SK-N-SH (cell line): Measurements from ENCODE around the gene DYNLRB1.

Experiments
- GABPA ChIP-seq: IDR thresholded peaks from 2 replicates; pipeline ENCODE4 v1.4.0; 2012; ENCODE audit warnings: low read depth, mild to moderate bottlenecking
- JUND ChIP-seq: IDR thresholded peaks from 2 replicates; pipeline ENCODE4 v1.4.0; 2012
- NFIC ChIP-seq: IDR thresholded peaks from 2 replicates; pipeline ENCODE4 v1.4.0; 2012; ENCODE audit warnings: borderline replicate concordance
- POLR2AphosphoS5 ChIP-seq: IDR thresholded peaks from 2 replicates; pipeline ENCODE4 v1.6.1; 2012; ENCODE audit warnings: low read depth, low read length
- RAD21 ChIP-seq: IDR thresholded peaks from 2 replicates; pipeline ENCODE4 v1.6.1; 2012; ENCODE audit warnings: mild to moderate bottlenecking, low read length
- RCOR1 ChIP-seq: fragments of 150-350 bp; IDR thresholded peaks from 2 replicates; pipeline ENCODE4 v1.6.1; 2017; ENCODE audit warnings: antibody characterized with exemption, low read length
- SMC3 ChIP-seq: IDR thresholded peaks from 2 replicates; pipeline ENCODE4 v1.6.1; 2012; ENCODE audit warnings: low read depth, low read length, improper control_type of control experiment
- TEAD4 ChIP-seq: IDR thresholded peaks from 2 replicates; pipeline ENCODE4 v1.4.0; 2012; ENCODE audit warnings: mild to moderate bottlenecking, borderline replicate concordance; ENCODE audit not compliant: insufficient read depth
- TF ChIP-seq, protein P1 (sequence below): fragments of 200-600 bp; sonication (generic); IDR thresholded peaks from 2 replicates; pipeline ENCODE4 v1.6.1; 2017; ENCODE audit warnings: antibody characterized with exemption, mild to moderate bottlenecking, moderate library complexity
- TF ChIP-seq, protein P2 (sequence below): IDR thresholded peaks from 2 replicates; pipeline ENCODE4; 2012

DNA sequence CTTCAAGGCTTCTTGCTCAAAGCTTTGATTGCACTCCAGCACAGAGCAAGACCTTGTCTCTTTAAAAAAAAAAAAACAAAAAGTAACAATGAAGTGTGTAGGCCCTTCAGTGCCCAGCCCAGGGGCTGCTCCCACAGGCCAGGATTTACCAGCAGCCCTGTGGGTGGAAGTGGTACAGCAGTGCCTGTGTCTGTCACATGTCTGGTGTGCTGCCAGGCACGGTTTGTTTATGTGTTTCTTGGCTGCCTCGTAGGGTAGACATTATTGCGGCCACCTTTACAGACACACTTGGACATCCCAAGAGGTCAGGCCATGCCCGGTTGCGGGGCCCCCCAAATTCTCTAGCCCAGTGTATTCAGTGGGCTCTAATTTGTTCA lies 12.7 kb downstream of the DYNLRB1 start:
- no peak for TF ChIP-seq POLR2AphosphoS5
- TF ChIP-seq RAD21: no peak
- no peak for TF ChIP-seq NFIC
- TF ChIP-seq, protein P1, sequence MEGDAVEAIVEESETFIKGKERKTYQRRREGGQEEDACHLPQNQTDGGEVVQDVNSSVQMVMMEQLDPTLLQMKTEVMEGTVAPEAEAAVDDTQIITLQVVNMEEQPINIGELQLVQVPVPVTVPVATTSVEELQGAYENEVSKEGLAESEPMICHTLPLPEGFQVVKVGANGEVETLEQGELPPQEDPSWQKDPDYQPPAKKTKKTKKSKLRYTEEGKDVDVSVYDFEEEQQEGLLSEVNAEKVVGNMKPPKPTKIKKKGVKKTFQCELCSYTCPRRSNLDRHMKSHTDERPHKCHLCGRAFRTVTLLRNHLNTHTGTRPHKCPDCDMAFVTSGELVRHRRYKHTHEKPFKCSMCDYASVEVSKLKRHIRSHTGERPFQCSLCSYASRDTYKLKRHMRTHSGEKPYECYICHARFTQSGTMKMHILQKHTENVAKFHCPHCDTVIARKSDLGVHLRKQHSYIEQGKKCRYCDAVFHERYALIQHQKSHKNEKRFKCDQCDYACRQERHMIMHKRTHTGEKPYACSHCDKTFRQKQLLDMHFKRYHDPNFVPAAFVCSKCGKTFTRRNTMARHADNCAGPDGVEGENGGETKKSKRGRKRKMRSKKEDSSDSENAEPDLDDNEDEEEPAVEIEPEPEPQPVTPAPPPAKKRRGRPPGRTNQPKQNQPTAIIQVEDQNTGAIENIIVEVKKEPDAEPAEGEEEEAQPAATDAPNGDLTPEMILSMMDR: no peak
- no peak for TF ChIP-seq GABPA
- no peak for TF ChIP-seq TEAD4
- no peak for TF ChIP-seq RCOR1
- TF ChIP-seq, protein P2, sequence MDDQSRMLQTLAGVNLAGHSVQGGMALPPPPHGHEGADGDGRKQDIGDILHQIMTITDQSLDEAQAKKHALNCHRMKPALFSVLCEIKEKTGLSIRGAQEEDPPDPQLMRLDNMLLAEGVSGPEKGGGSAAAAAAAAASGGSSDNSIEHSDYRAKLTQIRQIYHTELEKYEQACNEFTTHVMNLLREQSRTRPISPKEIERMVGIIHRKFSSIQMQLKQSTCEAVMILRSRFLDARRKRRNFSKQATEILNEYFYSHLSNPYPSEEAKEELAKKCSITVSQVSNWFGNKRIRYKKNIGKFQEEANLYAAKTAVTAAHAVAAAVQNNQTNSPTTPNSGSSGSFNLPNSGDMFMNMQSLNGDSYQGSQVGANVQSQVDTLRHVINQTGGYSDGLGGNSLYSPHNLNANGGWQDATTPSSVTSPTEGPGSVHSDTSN: no peak
- no peak for TF ChIP-seq SMC3
- TF ChIP-seq JUND: no peak
